GM23338 (cell line): ENCODE results near the gene ADAMTS7. TPM values are rescaled to one million over a fixed set of nuclear protein-coding genes. Genes with fewer than 3 reads are reported as not detected.
"Not testable (repeated sequence)": the region's sequence is repeated elsewhere in the genome, so short reads cannot be mapped to it uniquely, and the experiment has no call there.

ENCODE experiments used
- ATAC-seq: fragments of 200-7000 bp; cut with Tn5 transposase; 3 replicates; pipeline ENCODE4 v1.9.1; 2020
- DNase-seq: peaks from one replicate; pipeline ENCODE4 v3.0.0-alpha.2; 2015; ENCODE audit warnings: low spot score
- H2AFZ ChIP-seq: fragments of 200-600 bp; sonication (generic); 2 replicates; pipeline ENCODE4 v1.8.0; 2016; ENCODE audit warnings: antibody characterized with exemption, mild to moderate bottlenecking, moderate library complexity
- H3F3A ChIP-seq: fragments of 200-600 bp; sonication (generic); replicated peaks from 2 replicates; pipeline ENCODE4 v1.8.0; 2017; ENCODE audit warnings: antibody characterized with exemption, mixed run types, low read depth
- H3K27ac ChIP-seq: fragments of 200-600 bp; sonication (generic); 2 replicates; pipeline ENCODE4 v1.6.1; 2016; ENCODE audit warnings: low read depth
- H3K27me3 ChIP-seq: fragments of 200-600 bp; sonication (generic); 2 replicates; pipeline ENCODE4 v1.8.0; 2016; ENCODE audit warnings: mild to moderate bottlenecking, mixed run types, moderate library complexity; ENCODE audit not compliant: insufficient read depth
- H3K36me3 ChIP-seq: fragments of 200-600 bp; sonication (generic); 2 replicates; pipeline ENCODE4 v1.8.0; 2016; ENCODE audit warnings: mild to moderate bottlenecking; ENCODE audit not compliant: insufficient read depth
- H3K4me1 ChIP-seq: fragments of 200-600 bp; sonication (generic); 2 replicates; pipeline ENCODE4 v1.8.0; 2016; ENCODE audit warnings: mild to moderate bottlenecking, moderate library complexity; ENCODE audit not compliant: insufficient read depth
- H3K4me2 ChIP-seq: fragments of 200-600 bp; sonication (generic); 2 replicates; pipeline ENCODE4 v1.7.1; 2017; ENCODE audit warnings: mixed run types
- H3K4me3 ChIP-seq: fragments of 200-600 bp; sonication (generic); 2 replicates; pipeline ENCODE4 v1.6.1; 2016; ENCODE audit warnings: mixed run types
- H3K79me2 ChIP-seq: fragments of 200-600 bp; sonication (generic); replicated peaks from 2 replicates; pipeline ENCODE4 v1.8.0; 2017; ENCODE audit warnings: mild to moderate bottlenecking; ENCODE audit not compliant: insufficient read depth
- H3K9me2 ChIP-seq: fragments of 200-600 bp; sonication (generic); 2 replicates; pipeline ENCODE4 v1.8.0; 2017; ENCODE audit not compliant: insufficient read depth
- H4K20me1 ChIP-seq: fragments of 200-600 bp; sonication (generic); replicated peaks from 2 replicates; pipeline ENCODE4 v1.8.0; 2017; ENCODE audit warnings: mild to moderate bottlenecking; ENCODE audit not compliant: insufficient read depth
- H3K27ac Mint-ChIP-seq: 2 replicates; pipeline ENCODE4 v1.8.0; 2020; ENCODE audit warnings: inconsistent platforms, mild to moderate bottlenecking, moderate library complexity, mixed read lengths
- H3K27me3 Mint-ChIP-seq: 3 replicates; pipeline ENCODE4 v1.8.0; 2022; ENCODE audit warnings: low read depth, mild to moderate bottlenecking, moderate library complexity, mixed read lengths, inconsistent platforms; ENCODE audit not compliant: insufficient read depth, poor library complexity
- H3K36me3 Mint-ChIP-seq: 3 replicates; pipeline ENCODE4 v1.8.0; 2021; ENCODE audit warnings: low read depth, mild to moderate bottlenecking, inconsistent platforms, moderate library complexity, mixed read lengths
- H3K4me1 Mint-ChIP-seq: 3 replicates; pipeline ENCODE4 v1.8.0; 2020; ENCODE audit warnings: mild to moderate bottlenecking, inconsistent platforms, mixed read lengths
- H3K4me3 Mint-ChIP-seq: 3 replicates; pipeline ENCODE4 v1.8.0; 2021; ENCODE audit warnings: moderate library complexity, mild to moderate bottlenecking, inconsistent platforms, mixed read lengths
- H3K9me3 Mint-ChIP-seq: 3 replicates; pipeline ENCODE4 v1.8.0; 2020; ENCODE audit warnings: moderate library complexity, mild to moderate bottlenecking, inconsistent platforms, mixed read lengths
- CREB1 ChIP-seq: fragments of 250-450 bp; sonication (Bioruptor Pico); IDR thresholded peaks from 2 replicates; pipeline ENCODE4 v1.5.0; 2020; ENCODE audit warnings: low read depth, mild to moderate bottlenecking, moderate library complexity
- CTCF ChIP-seq, 2 experiments: fragments of 200-600 bp in 1 of 2; sonication (generic) in 1 of 2; conservative IDR thresholded peaks; 2 replicates each; pipeline versions ENCODE4 v1.5.1 to v1.6.1; 2016 to 2017; ENCODE audit warnings: antibody characterized with exemption in 2 of 2, low read depth in 2 of 2, mild to moderate bottlenecking in 2 of 2, moderate library complexity in 1 of 2
- POLR2AphosphoS5 ChIP-seq: IDR thresholded peaks from 2 replicates; pipeline ENCODE4 v1.6.1; 2016; ENCODE audit warnings: antibody characterized with exemption, low read depth
- REST ChIP-seq: IDR thresholded peaks from one replicate; pipeline ENCODE4 v1.6.1; 2018; ENCODE audit warnings: antibody characterized with exemption; ENCODE audit not compliant: unreplicated experiment
- ZNF462 ChIP-seq: fragments of 250-450 bp; sonication (Bioruptor Pico); IDR thresholded peaks from 2 replicates; pipeline ENCODE4 v1.5.0; 2020; ENCODE audit warnings: mild to moderate bottlenecking, moderate library complexity
- polyA plus RNA-seq: library from polyadenylated mRNA; unstranded; fragments of >200 nt; fragmentation: Nextera tagmentation; extraction: Ambion mirVana; gene quantifications from 2 replicates; pipeline ENCODE4 v1.2.1, GENCODE V29; 2016
- total RNA-seq: library from RNA; depleted of rRNA; stranded (reverse); fragments of >200 nt; shearing (Covaris generic); gene quantifications from 2 replicates; pipeline ENCODE4 v1.2.3, GENCODE V29; 2014

The ADAMTS7 gene
- total and polyA plus RNA-seq, 2 experiments from 2014 or later: 11.6 to 52.7 TPM

- ATAC-seq (no peak), DNase-seq (no peak)
- H3K27me3 Mint-ChIP-seq: peaks cover 9% of the 10 kb centered on the region
- Histone ChIP-seq H3K36me3 (no peaks in the 10 kb centered on the region), H3K9me2 (no peaks in the 10 kb centered on the region), H3K4me1 (peaks cover 5% of the 10 kb centered on the region; the same call in 1 of the 2 replicates), H3K27ac (no peak overlapping the region), H2AFZ (no peak overlapping the region), H3K4me2 (no peak overlapping the region), H4K20me1 (no peaks in the 10 kb centered on the region; the same call in 1 of the 2 replicates), H3K27me3 (no peaks in the 10 kb centered on the region), H3K79me2 (no peaks in the 10 kb centered on the region), H3K4me3 (no peak overlapping the region), H3F3A (no peaks in the 10 kb centered on the region)
- H3K4me3 Mint-ChIP-seq: no peak overlapping the region
- no peaks in the 10 kb centered on the region for H3K9me3 Mint-ChIP-seq
- H3K27ac Mint-ChIP-seq: no peak overlapping the region
- H3K4me1 Mint-ChIP-seq: peaks cover 12% of the 10 kb centered on the region
- TF ChIP-seq REST (no peak), CREB1 (CRISPR knock-in tag) (no peak), CTCF (conservative IDR thresholded peaks at IDR 0.05; ENCODE audit: low read depth in 2 of 2) (no peak), POLR2AphosphoS5 (no peak), ZNF462 (CRISPR knock-in tag) (no peak)
- H3K36me3 Mint-ChIP-seq: peaks cover 6% of the 10 kb centered on the region; the same call in 1 of the 3 replicates
These were observed 38.5 kb downstream of the ADAMTS7 start for GRCh38 chr15:78772738-78773137.

GRCh38 chr15:78771436-78772000 is 39.7 kb downstream of the ADAMTS7 start:
- not testable (repeated sequence) for H3K27ac ChIP-seq, H3K4me3 ChIP-seq, H3K36me3 ChIP-seq, H4K20me1 ChIP-seq, H3F3A ChIP-seq, H3K79me2 ChIP-seq, H3K4me3 Mint-ChIP-seq, H2AFZ ChIP-seq, H3K4me2 ChIP-seq, H3K9me3 Mint-ChIP-seq, H3K27me3 Mint-ChIP-seq, H3K27me3 ChIP-seq, DNase-seq, H3K27ac Mint-ChIP-seq, H3K36me3 Mint-ChIP-seq, ATAC-seq, H3K4me1 ChIP-seq, H3K9me2 ChIP-seq
- peaks cover 12% of the 10 kb centered on the region for H3K4me1 Mint-ChIP-seq

GRCh38 chr15:78771020-78771419 is 40.2 kb downstream of the ADAMTS7 start:
- H3K27me3 ChIP-seq, DNase-seq, H2AFZ ChIP-seq, H3K9me3 Mint-ChIP-seq, H3K27ac ChIP-seq, H3K36me3 ChIP-seq, H3K27ac Mint-ChIP-seq, H3K9me2 ChIP-seq, H4K20me1 ChIP-seq, H3F3A ChIP-seq, H3K36me3 Mint-ChIP-seq, H3K4me3 ChIP-seq, H3K27me3 Mint-ChIP-seq, H3K4me2 ChIP-seq, H3K79me2 ChIP-seq, ATAC-seq, H3K4me1 ChIP-seq, H3K4me3 Mint-ChIP-seq: not testable (repeated sequence)
- peaks cover 12% of the 10 kb centered on the region for H3K4me1 Mint-ChIP-seq
